CD1c-positive myeloid dendritic cell (primary cell): ENCODE results near the gene AK3.
A peak's percentile ranks its signal among the peaks of the same experiment; 100 is the strongest.

Experiments used
- DNase-seq: peaks from one replicate; pipeline ENCODE4 v3.0.0-alpha.2; 2016; ENCODE audit errors: extremely low spot score

Gene AK3

DNA sequence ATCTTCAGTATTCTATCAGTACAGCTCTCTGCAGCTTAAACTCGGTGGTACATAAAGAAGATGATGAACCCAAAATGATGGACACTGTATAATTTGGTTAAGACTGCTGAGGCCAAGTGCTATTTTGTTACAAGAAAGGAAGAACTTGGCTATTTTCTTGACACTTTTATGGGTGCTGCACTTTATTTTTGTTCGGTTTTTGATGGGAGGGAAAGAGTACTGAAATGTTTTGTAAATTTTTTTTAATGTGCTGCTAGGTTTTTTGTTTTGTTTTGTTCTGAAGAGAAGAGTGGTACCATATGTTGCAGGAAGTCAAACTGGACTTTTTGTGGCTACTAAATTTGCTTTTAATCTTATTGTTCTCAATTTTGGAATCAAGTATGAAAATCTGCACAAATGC, 35.0 kb downstream of the AK3 start:
- no peak for DNase-seq

DNA sequence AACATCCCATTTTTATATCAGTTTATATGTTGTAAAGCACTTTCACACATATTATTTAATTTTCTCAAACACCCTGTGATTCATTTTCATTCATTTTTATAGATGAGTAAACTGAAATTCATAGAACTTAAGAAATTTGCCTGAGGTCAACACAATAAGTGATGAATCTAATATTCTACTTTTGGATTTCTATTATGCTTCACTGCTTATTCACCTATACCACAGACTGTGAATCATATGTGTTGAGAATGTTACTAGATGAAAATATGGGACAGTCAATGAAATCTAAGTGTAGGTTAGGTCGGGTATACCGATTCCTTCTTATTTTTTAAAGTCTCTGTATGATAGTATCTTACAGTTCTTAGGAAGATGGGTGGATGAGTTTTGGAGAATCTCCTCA, 36.9 kb downstream of the AK3 start:
- DNase-seq, result no peak

DNA sequence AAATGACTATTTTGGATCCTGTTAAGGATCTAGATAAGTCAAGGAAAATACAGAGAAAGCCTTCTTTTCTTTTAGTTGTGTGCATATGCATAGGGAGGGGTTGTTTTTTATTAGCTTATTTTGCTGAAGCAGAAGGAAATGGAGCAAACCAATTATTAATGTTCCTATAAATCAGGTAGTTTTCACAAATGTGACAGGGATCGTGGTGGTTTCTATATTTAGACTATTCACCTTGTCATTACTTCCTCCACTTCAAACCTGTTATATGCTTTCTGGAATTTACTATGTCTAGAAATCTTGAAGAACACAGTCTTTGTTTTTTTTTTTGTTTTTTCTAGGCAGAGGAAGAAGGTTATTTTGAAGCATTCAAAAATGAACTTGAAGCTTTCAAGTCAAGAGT, 39.5 kb downstream of the AK3 start:
- no peak for DNase-seq

DNA sequence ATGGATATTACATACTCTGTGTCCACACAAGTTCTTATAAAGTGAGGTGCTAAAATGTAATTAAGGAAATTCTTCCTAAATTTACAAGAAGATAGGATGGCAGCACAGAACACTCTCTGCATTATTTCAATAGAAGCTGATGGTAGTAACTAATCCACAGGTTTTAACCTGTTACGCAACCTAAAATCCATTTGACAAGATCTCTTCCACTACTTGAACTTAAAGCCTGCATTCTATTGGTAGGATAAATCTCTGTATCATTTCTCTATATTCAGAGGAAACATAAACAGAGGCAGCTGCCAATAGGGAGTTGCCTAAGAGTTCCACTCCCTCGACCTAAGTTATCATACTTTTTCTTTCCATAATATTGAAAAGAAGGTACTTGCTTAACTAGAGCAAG, 40.1 kb downstream of the AK3 start:
- DNase-seq, result no peak

DNA sequence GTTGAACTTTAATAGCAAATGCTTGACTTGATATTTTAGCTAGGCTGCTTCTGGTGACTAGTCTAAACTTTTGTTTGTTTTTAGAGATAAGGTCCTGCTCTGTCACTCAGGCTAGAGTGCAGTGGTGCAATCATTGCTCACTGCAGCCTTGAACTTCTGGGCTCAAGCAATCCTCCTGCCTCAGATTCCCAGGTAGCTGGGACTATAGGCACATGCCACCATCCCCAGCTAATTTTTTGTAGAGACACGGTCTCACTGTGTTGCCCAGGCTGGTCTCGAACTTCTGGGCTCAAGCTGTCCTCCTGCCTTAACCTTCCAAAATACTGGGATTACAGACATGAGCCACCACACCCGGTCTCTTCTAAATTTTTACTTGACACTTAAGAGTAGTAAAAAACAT, 40.9 kb downstream of the AK3 start:
- DNase-seq, result no peak

DNA sequence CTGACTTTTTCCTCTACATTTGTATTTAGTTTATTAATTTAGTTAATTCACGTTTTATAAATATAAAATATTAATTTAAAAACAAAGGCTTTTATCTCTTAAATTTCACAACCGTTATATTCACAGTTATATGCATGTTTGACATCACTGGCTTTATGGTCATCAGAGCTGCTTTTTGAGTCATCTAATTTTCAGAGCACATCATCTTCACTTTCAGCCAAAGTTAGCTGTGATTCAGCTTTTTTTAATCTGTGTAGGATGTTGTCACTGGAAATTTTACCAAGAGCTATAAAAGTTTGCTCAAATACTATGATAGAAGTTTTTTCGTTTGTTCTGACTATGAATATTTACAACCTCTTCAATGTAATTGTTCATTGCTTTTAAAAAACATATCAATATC, 49.2 kb downstream of the AK3 start:
- no peak for DNase-seq

DNA sequence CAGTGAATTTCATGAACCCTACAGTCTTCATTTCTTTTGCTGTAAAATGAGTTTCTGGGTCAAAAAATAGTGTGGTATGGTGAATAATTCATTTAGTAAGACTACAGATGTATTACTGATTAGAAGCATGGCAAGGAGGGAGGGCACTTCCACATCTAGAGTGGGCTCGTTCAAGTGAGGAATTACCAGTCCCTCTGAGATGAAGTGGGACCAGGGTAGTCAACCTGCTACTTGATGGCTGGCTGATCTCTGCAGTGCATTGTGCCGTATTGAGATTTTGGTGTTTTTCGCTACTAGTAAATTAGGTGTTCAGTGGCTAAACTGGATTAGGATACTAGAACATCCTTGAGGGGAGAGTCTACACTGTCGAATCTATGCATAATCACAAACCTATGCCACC, 50.9 kb downstream of the AK3 start:
- DNase-seq, result no peak

DNA sequence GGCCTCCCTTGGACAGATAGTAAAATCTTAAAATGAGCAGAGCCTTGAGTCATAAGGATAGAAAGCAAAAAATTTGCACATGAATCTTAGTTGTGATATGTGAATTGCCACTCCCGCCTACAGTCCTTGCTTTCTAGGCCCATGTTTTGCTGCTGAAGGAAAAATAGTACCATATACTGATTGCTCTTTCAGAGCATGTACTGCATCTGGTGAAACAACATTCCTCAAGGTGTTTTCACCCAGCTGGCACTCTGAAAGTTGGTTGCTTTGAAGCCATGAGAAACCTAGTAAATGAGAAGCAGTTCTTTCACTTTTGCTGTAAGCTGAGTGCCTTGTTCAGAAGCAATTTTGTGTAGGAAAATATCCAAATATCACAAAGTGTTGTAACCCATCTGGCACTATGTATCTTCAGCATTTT, 51.3 kb downstream of the AK3 start:
- no peak for DNase-seq

DNA sequence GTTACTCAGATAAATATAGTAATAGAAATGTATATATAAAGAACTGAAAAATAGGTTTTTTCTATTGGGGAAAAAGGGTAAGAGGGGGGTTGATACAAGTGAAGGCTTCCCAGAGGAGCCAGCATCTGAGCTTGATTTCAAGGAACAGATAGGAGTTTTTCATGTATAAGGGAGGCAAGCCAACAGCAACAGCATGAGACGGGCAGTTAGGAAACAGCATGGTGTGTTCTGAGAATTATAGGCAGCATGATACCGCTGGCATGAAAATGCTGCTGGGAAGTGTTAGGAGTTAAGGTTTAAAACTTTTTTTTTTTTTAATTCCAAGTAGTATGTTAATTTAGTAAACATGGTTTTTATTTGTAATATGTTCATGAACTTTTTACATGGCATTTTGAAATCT, 52.0 kb downstream of the AK3 start:
- DNase-seq, result no peak

DNA sequence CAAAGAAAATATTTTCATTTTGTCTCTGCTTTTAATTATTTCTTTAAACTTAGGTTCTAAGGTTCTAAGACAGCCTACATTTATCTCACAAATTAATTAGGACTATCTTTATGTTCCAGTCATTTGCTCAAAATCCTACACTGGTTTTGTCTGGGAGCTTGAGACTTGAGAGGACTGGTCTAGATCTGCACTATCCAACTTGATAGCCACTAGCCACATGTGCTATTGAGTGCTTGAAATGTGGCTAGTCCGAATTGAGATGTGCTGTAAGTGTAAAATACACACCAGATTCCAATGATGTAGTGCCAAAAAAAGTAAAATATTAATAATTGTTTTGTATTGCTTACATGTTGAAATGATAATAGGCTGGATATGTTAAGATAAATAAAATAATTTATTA, 54.4 kb downstream of the AK3 start:
- no peak for DNase-seq

DNA sequence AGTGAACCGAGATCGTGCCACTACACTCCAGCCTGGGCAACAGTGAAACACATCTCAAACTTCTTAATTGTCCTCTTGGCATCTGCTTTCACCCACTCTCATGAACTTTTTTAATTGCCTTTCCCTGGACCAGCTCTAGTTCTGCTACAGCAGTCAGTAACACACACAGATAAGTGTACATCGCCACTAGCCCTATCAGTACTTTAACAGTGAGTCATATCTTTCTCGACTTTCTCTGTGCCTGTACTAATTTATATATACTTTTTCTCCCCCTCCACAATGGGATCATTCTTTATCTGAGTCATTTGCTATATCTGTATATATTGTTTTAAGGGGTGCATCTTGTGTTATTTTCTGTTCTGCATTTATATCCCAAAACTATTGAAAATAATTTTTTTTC, 54.9 kb downstream of the AK3 start:
- DNase-seq, result no peak

DNA sequence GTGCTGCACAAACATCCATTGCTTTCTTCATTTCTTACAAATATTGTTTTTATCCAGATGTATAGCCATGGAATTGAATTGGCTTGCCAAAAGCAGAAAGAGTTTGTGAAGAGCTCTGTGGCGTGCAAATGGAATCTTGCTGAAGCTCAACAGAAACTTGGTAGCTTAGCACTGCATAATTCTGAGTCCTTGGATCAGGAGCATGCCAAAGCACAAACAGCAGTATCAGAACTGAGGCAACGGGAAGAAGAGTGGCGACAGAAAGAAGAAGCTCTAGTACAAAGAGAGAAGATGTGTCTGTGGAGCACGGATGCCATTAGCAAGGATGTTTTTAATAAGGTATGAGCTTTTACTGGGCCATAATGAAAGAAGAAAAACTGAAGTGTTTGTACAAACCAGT, 56.2 kb downstream of the AK3 start:
- no peak for DNase-seq

DNA sequence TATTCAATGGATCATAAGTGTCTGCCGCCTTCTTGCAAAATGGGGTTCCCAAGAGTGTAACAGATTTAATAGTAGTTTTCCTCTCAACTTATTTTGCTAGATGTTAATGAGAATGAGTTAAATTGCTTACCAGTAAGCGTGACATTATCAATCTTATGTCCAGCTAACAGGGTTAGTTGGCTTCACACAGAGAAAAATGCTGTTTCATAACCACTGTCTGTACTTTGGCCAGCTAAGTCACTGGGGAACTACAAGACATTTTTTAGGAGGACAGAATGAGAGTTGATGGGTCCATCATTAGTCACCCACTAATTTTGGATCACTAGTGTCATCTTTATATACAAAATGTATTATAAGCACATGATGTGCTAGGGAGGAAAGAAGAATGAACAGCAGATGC, 60.3 kb downstream of the AK3 start:
- DNase-seq, result peak; percentile 25

DNA sequence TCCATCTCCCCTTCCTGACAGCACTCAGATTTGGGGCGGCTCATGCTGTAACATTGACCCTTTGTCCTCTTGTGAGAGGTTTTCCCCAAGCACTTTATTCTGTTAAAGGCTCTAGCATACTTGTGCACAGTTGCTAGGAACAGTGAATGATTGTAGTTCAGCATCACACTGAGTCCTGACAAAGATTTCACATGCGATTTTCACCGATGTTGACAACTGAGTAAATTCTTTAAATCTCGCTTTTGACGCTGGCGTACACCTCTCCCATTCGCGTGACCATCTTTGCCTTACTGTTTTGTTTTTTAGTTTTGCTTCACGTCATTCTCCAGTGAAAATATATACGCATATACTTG, 60.9 kb downstream of the AK3 start:
- DNase-seq, result no peak

DNA sequence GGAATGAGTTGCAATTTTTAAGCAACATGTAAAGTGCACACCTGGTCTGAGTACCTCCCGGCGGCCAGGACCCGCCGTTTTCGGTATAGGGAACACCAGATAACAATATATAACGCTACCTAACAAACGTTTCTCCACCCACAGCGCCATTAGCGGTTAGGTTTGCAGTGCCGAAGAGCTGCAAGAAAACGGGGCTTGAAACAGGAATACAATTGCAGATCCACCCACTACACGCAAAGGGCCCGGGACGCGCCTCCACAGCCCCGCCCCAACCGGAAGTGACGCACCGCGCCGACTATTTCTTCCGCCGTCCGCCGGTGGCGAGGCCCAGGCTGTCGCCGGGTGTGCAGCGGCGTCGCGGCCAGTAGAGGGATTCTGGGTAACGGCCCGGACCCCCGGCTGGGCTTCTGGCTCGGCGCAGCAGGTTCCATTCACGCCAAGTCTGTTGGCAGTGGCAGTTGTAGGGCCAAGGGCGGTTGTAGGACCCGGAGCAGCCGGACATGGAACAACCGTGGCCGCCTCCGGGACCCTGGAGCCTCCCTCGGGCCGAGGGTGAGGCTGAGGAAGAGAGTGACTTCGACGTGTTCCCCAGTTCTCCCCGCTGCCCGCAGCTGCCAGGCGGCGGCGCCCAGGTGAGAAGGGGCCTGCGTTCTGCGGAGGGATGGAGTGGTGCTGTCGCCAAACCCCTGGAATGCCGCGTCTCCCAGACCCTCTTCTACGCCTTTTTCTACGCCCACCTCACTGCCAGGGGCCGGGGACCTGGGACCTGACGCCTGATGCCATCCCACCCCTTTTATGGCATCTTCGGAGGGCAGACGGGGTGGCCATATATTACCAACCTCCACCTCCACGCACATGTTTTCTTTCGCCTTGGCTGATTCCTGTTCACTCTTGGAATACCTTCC, 61.5 kb downstream of the AK3 start, which contains the start of gene CDC37L1:
Gene CDC37L1, plus strand, starts transcription at position 302 of the 905 bp plus-strand sequence. Its CDS starts 199 bp downstream, at position 501.
- peak; percentile 99 for DNase-seq

DNA sequence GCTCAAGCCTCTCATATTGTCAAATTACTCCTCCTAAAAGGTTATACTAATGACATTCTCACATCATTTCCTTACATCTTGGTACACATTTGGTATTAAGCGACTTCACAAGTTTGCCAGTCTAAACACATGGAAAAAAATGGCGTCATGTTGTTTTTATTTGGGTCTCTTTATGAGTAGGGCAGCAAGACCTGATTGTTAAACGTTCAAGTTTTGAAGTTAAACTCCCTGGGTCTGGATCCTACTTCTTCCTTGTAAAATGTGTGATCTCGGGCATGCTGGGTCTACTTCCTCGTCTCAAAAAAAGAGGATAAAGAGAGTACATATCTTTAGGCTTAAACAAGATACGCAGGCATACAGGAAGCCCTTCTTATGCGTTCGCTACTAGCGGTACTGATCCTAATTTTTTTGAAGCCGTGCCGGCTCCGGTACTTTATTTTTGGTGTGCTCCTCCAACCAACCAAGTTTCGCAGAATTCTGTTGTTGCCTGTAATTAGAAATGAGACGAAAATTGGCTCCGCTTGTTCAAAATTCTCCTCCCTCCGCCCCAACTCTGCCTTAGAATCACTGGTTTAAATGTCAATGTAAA, 62.2 kb downstream of the AK3 start:
- DNase-seq, result peak; percentile 51

DNA sequence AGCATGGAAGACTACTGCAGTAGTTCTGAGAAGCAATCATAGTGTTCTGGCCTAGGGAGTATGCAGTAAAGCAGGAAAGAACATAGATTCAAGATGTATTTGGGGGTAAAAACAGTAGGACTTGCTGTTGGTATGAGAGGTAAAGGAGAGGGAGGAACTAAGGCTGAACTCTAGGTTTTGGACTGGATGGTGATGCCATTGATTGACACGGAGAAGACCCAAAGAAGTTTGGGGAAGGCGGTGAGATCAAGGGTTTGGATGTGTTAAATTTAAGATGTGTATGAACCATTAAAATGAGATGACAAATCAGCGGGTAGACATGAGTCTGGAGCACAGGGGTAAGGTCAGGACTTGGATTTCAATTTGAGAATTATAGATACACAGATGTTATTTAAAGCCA, 63.6 kb downstream of the AK3 start:
- DNase-seq, result no peak

DNA sequence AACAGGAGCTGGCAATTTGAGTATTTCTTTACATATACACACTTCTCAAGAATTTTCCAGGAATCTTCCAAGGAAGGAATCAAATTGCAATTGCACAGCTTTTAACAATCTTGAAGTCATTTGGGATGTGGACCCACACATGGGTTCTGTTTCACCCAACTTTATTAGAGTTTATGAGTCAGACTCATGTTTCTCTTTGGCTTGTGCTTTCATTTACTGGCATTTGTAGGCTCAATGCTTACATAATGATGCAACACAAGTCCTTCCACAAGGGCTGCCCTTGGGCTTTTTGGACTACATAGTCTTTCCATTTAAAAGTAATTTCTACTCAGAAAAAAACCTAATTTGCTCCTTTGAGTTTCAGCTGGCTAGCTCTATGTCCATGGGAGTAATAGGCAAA, 66.2 kb downstream of the AK3 start:
- no peak for DNase-seq

DNA sequence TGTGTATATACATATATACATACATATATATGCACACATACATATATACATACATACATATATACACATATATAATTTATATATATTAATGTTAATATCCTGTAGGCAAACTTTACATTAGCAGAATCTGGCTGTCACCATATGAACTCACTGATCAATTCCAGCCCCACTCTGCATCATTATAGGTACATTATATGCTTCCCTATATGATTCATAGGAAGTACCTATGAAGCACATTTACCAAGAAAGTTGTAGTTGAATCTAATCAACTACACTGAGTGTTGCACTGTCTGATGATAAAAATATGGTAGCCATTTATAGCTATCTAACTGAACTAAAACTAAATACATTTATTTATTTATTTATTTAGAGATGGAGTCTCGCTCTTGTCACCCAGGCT, 69.3 kb downstream of the AK3 start:
- no peak for DNase-seq

DNA sequence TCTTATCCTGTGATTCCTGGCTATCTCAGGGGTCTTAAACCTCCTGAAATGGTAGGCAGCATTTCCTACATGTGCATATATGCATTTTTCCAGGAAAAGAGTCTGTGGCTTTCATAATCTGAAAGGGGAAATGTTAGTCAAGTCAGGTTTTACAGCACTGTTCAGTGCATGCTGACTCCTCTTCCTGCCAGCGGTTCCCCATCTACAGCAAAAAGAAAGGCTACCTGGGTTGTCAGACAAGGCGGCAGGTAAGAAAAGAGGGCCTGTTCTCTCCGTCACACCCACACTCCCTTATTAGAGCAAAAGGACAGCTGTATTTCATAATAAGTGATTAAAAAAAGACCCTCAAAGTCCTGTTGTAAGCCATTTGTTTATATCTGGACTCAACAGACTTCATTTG, 70.4 kb downstream of the AK3 start:
- no peak for DNase-seq

DNA sequence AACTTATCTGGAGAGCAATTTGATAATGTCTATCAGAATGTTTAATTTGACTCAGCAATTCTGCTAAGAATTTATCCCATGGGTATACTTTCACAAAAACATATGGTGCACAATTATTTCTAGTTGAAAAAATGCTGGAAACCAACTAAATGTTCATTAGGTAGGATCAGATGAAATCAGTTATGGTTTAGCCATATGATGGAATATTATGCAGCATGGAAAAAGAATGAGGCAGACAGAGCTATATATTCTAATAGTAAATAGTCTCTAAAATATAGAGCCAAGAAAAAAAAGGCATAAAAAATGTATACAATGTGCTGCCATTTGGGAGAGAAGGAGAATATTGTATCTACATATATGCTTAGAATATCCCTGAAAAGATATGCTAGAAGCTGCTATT, 71.1 kb downstream of the AK3 start:
- DNase-seq, result no peak

DNA sequence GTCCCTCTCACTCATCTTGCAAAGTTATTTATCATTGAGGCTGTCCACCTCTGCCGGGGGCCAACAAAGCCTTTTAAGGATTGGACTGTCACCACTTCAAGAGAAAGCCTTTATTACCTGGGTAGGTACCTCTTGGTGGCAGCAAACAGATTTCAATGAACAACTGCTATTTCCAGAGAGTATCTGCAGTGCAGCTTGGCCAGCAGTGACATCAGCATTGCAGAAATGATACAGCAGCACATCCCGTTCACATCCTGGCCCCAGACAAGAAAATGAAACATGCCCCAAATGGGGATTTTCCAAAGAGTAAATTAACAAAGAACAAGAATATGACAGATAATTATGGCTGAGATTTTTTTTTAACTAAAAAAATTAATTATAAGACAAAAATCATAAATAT, 72.4 kb downstream of the AK3 start:
- DNase-seq, result no peak

DNA sequence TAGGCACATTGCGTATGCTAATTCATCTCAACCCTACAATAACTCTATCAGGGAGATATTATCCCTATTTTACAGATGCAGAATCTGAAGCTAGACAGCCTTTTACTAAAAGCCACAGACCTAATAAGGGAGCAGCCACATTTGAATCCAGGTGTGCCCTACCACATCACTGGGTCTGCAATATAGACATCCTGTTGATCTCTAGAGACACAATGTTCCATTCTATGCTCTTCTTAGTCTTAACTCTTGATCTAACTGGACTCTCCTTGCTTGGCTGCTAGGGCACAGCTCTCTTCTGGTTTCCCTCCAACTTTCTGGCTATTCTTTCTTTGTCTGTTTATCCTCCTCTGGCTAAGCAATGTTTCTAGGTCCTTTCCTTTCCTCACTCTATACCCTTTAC, 73.3 kb downstream of the AK3 start:
- no peak for DNase-seq
